ENCODE results near the gene PNLDC1.

DNA sequence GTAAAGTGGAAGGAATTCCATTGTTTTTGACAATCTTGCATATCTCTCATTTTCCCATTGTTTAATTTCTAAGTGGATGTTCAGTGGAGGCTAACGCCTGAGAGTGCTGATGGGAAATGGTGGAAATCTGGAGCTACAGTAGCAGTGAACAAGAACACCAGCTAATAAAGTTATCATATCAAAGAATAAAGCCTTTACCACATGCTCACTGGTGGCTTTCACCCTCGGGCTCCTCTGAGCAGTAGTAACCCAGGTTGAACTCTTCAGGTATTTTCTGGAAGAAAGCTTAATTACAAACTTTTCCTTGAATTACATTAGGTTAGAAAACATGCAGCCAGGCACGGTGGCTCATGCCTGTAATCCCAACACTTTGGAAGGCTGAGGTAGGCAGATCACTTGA lies 48.6 kb upstream of the PNLDC1 start:
- TF ChIP-seq, protein P1, sequence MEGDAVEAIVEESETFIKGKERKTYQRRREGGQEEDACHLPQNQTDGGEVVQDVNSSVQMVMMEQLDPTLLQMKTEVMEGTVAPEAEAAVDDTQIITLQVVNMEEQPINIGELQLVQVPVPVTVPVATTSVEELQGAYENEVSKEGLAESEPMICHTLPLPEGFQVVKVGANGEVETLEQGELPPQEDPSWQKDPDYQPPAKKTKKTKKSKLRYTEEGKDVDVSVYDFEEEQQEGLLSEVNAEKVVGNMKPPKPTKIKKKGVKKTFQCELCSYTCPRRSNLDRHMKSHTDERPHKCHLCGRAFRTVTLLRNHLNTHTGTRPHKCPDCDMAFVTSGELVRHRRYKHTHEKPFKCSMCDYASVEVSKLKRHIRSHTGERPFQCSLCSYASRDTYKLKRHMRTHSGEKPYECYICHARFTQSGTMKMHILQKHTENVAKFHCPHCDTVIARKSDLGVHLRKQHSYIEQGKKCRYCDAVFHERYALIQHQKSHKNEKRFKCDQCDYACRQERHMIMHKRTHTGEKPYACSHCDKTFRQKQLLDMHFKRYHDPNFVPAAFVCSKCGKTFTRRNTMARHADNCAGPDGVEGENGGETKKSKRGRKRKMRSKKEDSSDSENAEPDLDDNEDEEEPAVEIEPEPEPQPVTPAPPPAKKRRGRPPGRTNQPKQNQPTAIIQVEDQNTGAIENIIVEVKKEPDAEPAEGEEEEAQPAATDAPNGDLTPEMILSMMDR (IDR thresholded peaks at IDR 0.05 in 4 of 5, conservative IDR thresholded peaks at IDR 0.05 in 1 of 5), result no peak
- no peak for TF ChIP-seq POLR2A (IDR thresholded peaks at IDR 0.05)
